Measurements from ENCODE around the gene HDAC9. TPM values are rescaled to one million over a fixed set of nuclear protein-coding genes. Genes with fewer than 3 reads are reported as not detected.

The HDAC9 gene
- total RNA-seq, 1 experiment from 2014 or later = 11.3 TPM

GRCh38 chr7:18536486-18536885 is 40.9 kb downstream of the HDAC9 start:
- Mint-ChIP-seq H3K4me3 (ENCODE audit: unreplicated experiment) (no peak overlapping the region), H3K27ac (ENCODE audit: low read depth, unreplicated experiment) (no peak overlapping the region), H3K9me3 (ENCODE audit: unreplicated experiment) (no peaks in the 10 kb centered on the region), H3K4me1 (ENCODE audit: insufficient read depth, unreplicated experiment) (peaks cover 5% of the 10 kb centered on the region), H3K36me3 (ENCODE audit: insufficient read depth, unreplicated experiment) (no peaks in the 10 kb centered on the region), H3K27me3 (ENCODE audit: insufficient read depth, unreplicated experiment) (no peaks in the 10 kb centered on the region)
- ChIA-PET POLR2A (interaction anchor here (1.0 to 3.5 kb wide), 3 partner anchors 19 to 27 kb away, joined by 3 to 12 read pairs (median 4); no protein-coding TSS in a partner anchor), CTCF (interaction anchor here (0.6 kb wide), 1 partner anchor 103 kb away, joined by 3 read pairs; no protein-coding TSS in a partner anchor)
- no TSS peak for BruUV-seq (replicated peaks)
- DNase-seq (ENCODE audit: unreplicated experiment) = no peak
- intact Hi-C loops (cut with micrococcal nuclease) = no loop called here
- no peak for TF ChIP-seq CTCF (IDR thresholded peaks at IDR 0.05; ENCODE audit: unreplicated experiment)

- H3K4me1 Mint-ChIP-seq (ENCODE audit: insufficient read depth, unreplicated experiment) = peaks cover 6% of the 10 kb centered on the region
- no peak overlapping the region for H3K4me3 Mint-ChIP-seq (ENCODE audit: unreplicated experiment)
- H3K27ac Mint-ChIP-seq (ENCODE audit: low read depth, unreplicated experiment) = no peak overlapping the region
- intact Hi-C loops (cut with micrococcal nuclease) = no loop called here
- TF ChIP-seq CTCF (IDR thresholded peaks at IDR 0.05; ENCODE audit: unreplicated experiment) = no peak
- CTCF ChIA-PET = no interaction called here
- POLR2A ChIA-PET = no interaction called here
- BruUV-seq (replicated peaks) = no TSS peak
- no peaks in the 10 kb centered on the region for H3K9me3 Mint-ChIP-seq (ENCODE audit: unreplicated experiment)
- no peaks in the 10 kb centered on the region for H3K36me3 Mint-ChIP-seq (ENCODE audit: insufficient read depth, unreplicated experiment)
- no peak for DNase-seq (ENCODE audit: unreplicated experiment)
- H3K27me3 Mint-ChIP-seq (ENCODE audit: insufficient read depth, unreplicated experiment) = no peaks in the 10 kb centered on the region
These were observed 43.2 kb downstream of the HDAC9 start for GRCh38 chr7:18538554-18539250.

- no peaks in the 10 kb centered on the region for H3K27me3 Mint-ChIP-seq (ENCODE audit: insufficient read depth, unreplicated experiment)
- intact Hi-C loops (cut with micrococcal nuclease) = no loop called here
- ChIA-PET POLR2A (interaction anchor here (0.8 kb wide), 1 partner anchor 44 kb away, joined by 5 read pairs; the partner anchor contains the start of gene HDAC9), CTCF (interaction anchor here (0.6 kb wide), 1 partner anchor 555 kb away, joined by 3 read pairs; no protein-coding TSS in a partner anchor)
- TF ChIP-seq CTCF (IDR thresholded peaks at IDR 0.05; ENCODE audit: unreplicated experiment) = no peak
- H3K9me3 Mint-ChIP-seq (ENCODE audit: unreplicated experiment) = no peaks in the 10 kb centered on the region
- no peak overlapping the region for H3K4me3 Mint-ChIP-seq (ENCODE audit: unreplicated experiment)
- H3K36me3 Mint-ChIP-seq (ENCODE audit: insufficient read depth, unreplicated experiment) = peaks cover 10% of the 10 kb centered on the region
- H3K27ac Mint-ChIP-seq (ENCODE audit: low read depth, unreplicated experiment) = no peak overlapping the region
- BruUV-seq (replicated peaks) = no TSS peak
- no peak for DNase-seq (ENCODE audit: unreplicated experiment)
- peaks cover 6% of the 10 kb centered on the region for H3K4me1 Mint-ChIP-seq (ENCODE audit: insufficient read depth, unreplicated experiment)
These were observed 44.8 kb downstream of the HDAC9 start for GRCh38 chr7:18540396-18540795.

- TF ChIP-seq CTCF (IDR thresholded peaks at IDR 0.05; ENCODE audit: unreplicated experiment) = no peak
- Mint-ChIP-seq H3K36me3 (ENCODE audit: insufficient read depth, unreplicated experiment) (peaks cover 10% of the 10 kb centered on the region), H3K4me3 (ENCODE audit: unreplicated experiment) (no peak overlapping the region), H3K27ac (ENCODE audit: low read depth, unreplicated experiment) (no peak overlapping the region), H3K27me3 (ENCODE audit: insufficient read depth, unreplicated experiment) (no peaks in the 10 kb centered on the region), H3K4me1 (ENCODE audit: insufficient read depth, unreplicated experiment) (peaks cover 6% of the 10 kb centered on the region), H3K9me3 (ENCODE audit: unreplicated experiment) (no peaks in the 10 kb centered on the region)
- POLR2A ChIA-PET = interaction anchor here (0.6 to 1.0 kb wide), 3 partner anchors 16 to 45 kb away, joined by 3 to 5 read pairs (median 5); partner anchors contain the start of gene HDAC9
- CTCF ChIA-PET = interaction anchor here (0.6 kb wide), 2 partner anchors 9 to 556 kb away, joined by 3 to 4 read pairs; no protein-coding TSS in a partner anchor
- BruUV-seq (replicated peaks) = no TSS peak
- intact Hi-C loops (cut with micrococcal nuclease) = no loop called here
- DNase-seq (ENCODE audit: unreplicated experiment) = peak; percentile 39
These were observed 45.8 kb downstream of the HDAC9 start for GRCh38 chr7:18541181-18541870.

Measured in MCF 10A (cell line).